H1 (cell line): ENCODE results near the gene ZBTB42. TPM values are rescaled to one million over a fixed set of nuclear protein-coding genes. Genes with fewer than 3 reads are reported as not detected.
A peak's percentile ranks its signal among the peaks of the same experiment; 100 is the strongest.

Experiments
- CTCF ChIA-PET: fragments of 300-600 bp; sonication (Branson Sonifier 250); formaldehyde crosslinking; loops from one replicate; lab custom pipeline; 2021; ENCODE audit not compliant: partially characterized antibody; lab: Charles Lee
- POLR2A ChIA-PET: fragments of 300-600 bp; sonication (Branson Sonifier 250); formaldehyde crosslinking; loops from one replicate; lab custom pipeline; 2021; ENCODE audit warnings: inconsistent platforms; ENCODE audit not compliant: partially characterized antibody; lab: Charles Lee
- DNase-seq, 2 experiments: peaks; one replicate each; pipeline versions ENCODE4 v3.0.0 to v3.0.0-alpha.2; 2010 to 2022; ENCODE audit warnings: low spot score in 2 of 2, low read depth in 1 of 2, mixed read lengths in 1 of 2
- FAIRE-seq: peaks from 2 replicates; lab custom pipeline; 2011; peaks lifted over from hg19 to GRCh38; lab: Jason Lieb, UNC
- H2AFZ ChIP-seq: 2 replicates; pipeline ENCODE4 v1.8.1; 2012; ENCODE audit warnings: low read length, inconsistent platforms
- H2AK5ac ChIP-seq: 2 replicates; pipeline ENCODE4 v1.6.1; 2013; ENCODE audit warnings: low read depth, low read length
- H2BK120ac ChIP-seq: replicated peaks from 2 replicates; pipeline ENCODE3; 2013; ENCODE audit warnings: low read depth, low read length, inconsistent platforms
- H2BK12ac ChIP-seq: 2 replicates; pipeline ENCODE4 v1.6.1; 2013; ENCODE audit warnings: low read depth, low read length
- H2BK15ac ChIP-seq: 2 replicates; pipeline ENCODE4 v1.6.1; 2013; ENCODE audit warnings: low read length
- H2BK20ac ChIP-seq: 2 replicates; pipeline ENCODE4 v1.6.1; 2013; ENCODE audit warnings: low read length
- H2BK5ac ChIP-seq: 2 replicates; pipeline ENCODE4 v1.6.1; 2013; ENCODE audit warnings: low read depth, low read length
- H3K14ac ChIP-seq: 2 replicates; pipeline ENCODE4 v1.6.1; 2013; ENCODE audit warnings: inconsistent platforms; ENCODE audit not compliant: insufficient read length
- H3K18ac ChIP-seq: 2 replicates; pipeline ENCODE4 v1.6.1; 2013; ENCODE audit warnings: low read length; ENCODE audit errors: extremely low read depth
- H3K23ac ChIP-seq: 2 replicates; pipeline ENCODE4 v1.6.1; 2013; ENCODE audit warnings: inconsistent platforms; ENCODE audit not compliant: insufficient read length
- H3K23me2 ChIP-seq: 2 replicates; pipeline ENCODE4 v1.6.1; 2013; ENCODE audit warnings: low read depth, low read length
- H3K27ac ChIP-seq: 2 replicates; pipeline ENCODE4 v1.6.1; 2011; ENCODE audit warnings: low read depth, low read length, inconsistent platforms
- H3K27me3 ChIP-seq, 4 experiments: replicated peaks in 1 of 4; 1 replicate in 1 of 4; 2 replicates in 3 of 4; pipeline versions ENCODE4 v1.6.1 to v1.8.1; 2011 to 2013; ENCODE audit warnings: low read length in 3 of 4, mild to moderate bottlenecking in 3 of 4, inconsistent platforms in 2 of 4, mixed read lengths in 2 of 4, moderate library complexity in 1 of 4; ENCODE audit not compliant: control insufficient read depth in 3 of 4, insufficient read depth in 3 of 4; ENCODE audit errors: extremely low read depth in 1 of 4
- H3K36me3 ChIP-seq, 4 experiments: 2 replicates each; pipeline versions ENCODE4 v1.6.1 to v1.8.1; 2011 to 2013; ENCODE audit warnings: mild to moderate bottlenecking in 4 of 4, low read length in 3 of 4, moderate library complexity in 2 of 4, control low read depth in 1 of 4, inconsistent platforms in 1 of 4; ENCODE audit not compliant: insufficient read depth in 4 of 4, control insufficient read depth in 2 of 4
- H3K4ac ChIP-seq: replicated peaks from 2 replicates; pipeline ENCODE3; 2013; ENCODE audit warnings: low read length, low read depth, mixed read lengths, inconsistent platforms; ENCODE audit not compliant: insufficient read length
- H3K4me1 ChIP-seq, 4 experiments: replicated peaks in 1 of 4; 1 replicate in 1 of 4; 2 replicates in 3 of 4; pipeline versions ENCODE4 v1.6.1 to v1.8.1; 2011 to 2013; ENCODE audit warnings: low read length in 3 of 4, inconsistent platforms in 2 of 4, mixed read lengths in 1 of 4; ENCODE audit not compliant: insufficient read depth in 4 of 4, control insufficient read depth in 3 of 4
- H3K4me2 ChIP-seq, 2 experiments: 2 replicates each; pipeline versions ENCODE4 v1.6.1 to v1.8.1; 2011 to 2013; ENCODE audit warnings: low read depth in 2 of 2, low read length in 2 of 2, control low read depth in 1 of 2, inconsistent platforms in 1 of 2, mild to moderate bottlenecking in 1 of 2; ENCODE audit not compliant: insufficient read depth in 1 of 2
- H3K4me3 ChIP-seq, 4 experiments: fragments of 200-600, 300-600 bp in 1 of 4; sonication (generic), shearing (Covaris generic), sonication (Bioruptor Twin) in 1 of 4; 2 replicates each; pipeline versions ENCODE4 v1.5.1 to v1.8.1; 2011 to 2016; ENCODE audit warnings: low read length in 4 of 4, low read depth in 3 of 4, control low read depth in 2 of 4, inconsistent platforms in 2 of 4, mild to moderate bottlenecking in 2 of 4, mixed read lengths in 1 of 4, moderate library complexity in 1 of 4; ENCODE audit not compliant: insufficient read depth in 2 of 4; ENCODE audit errors: extremely low read depth in 1 of 4
- H3K56ac ChIP-seq: replicated peaks from 2 replicates; pipeline ENCODE3; 2013; ENCODE audit warnings: low read depth, mild to moderate bottlenecking, mixed read lengths, low read length, inconsistent platforms; ENCODE audit not compliant: insufficient read length
- H3K79me1 ChIP-seq: 2 replicates; pipeline ENCODE4 v1.6.1; 2013; ENCODE audit warnings: low read depth, low read length, control low read depth
- H3K79me2 ChIP-seq, 2 experiments: 2 replicates each; pipeline versions ENCODE4 v1.6.1 to v1.8.1; 2012 to 2013; ENCODE audit warnings: low read length in 2 of 2, mild to moderate bottlenecking in 2 of 2, inconsistent platforms in 1 of 2; ENCODE audit not compliant: insufficient read depth in 2 of 2, control insufficient read depth in 1 of 2
- H3K9ac ChIP-seq, 4 experiments: replicated peaks in 1 of 4; 1 replicate in 1 of 4; 2 replicates in 3 of 4; pipeline versions ENCODE4 v1.6.1 to v1.8.1; 2011 to 2013; ENCODE audit warnings: low read depth in 3 of 4, low read length in 3 of 4, control low read depth in 2 of 4, mild to moderate bottlenecking in 2 of 4, moderate library complexity in 2 of 4, inconsistent platforms in 1 of 4; ENCODE audit errors: extremely low read depth in 1 of 4
- H3K9me3 ChIP-seq, 2 experiments: 2 replicates each; pipeline versions ENCODE4 v1.6.1 to v1.8.1; 2012 to 2013; ENCODE audit warnings: mild to moderate bottlenecking in 2 of 2, moderate library complexity in 2 of 2, control low read depth in 1 of 2, inconsistent platforms in 1 of 2, low read depth in 1 of 2, low read length in 1 of 2, mixed read lengths in 1 of 2; ENCODE audit not compliant: insufficient read depth in 2 of 2
- H4K20me1 ChIP-seq, 2 experiments: replicated peaks in 1 of 2; 2 replicates each; pipeline versions ENCODE3 to v1.8.1; 2011 to 2013; ENCODE audit warnings: inconsistent platforms in 2 of 2, low read length in 2 of 2, mild to moderate bottlenecking in 1 of 2; ENCODE audit not compliant: insufficient read depth in 2 of 2, control insufficient read depth in 1 of 2
- H4K5ac ChIP-seq: 2 replicates; pipeline ENCODE4 v1.6.1; 2013; ENCODE audit warnings: low read length, low read depth, mixed read lengths, inconsistent platforms; ENCODE audit not compliant: insufficient read length
- H4K8ac ChIP-seq: 2 replicates; pipeline ENCODE4 v1.8.0; 2013; ENCODE audit warnings: mild to moderate bottlenecking, moderate library complexity, low read length, inconsistent platforms; ENCODE audit not compliant: insufficient read depth; ENCODE audit errors: extremely low read depth
- H4K91ac ChIP-seq: replicated peaks from 2 replicates; pipeline ENCODE3; 2013; ENCODE audit warnings: low read length, mixed read lengths, inconsistent platforms; ENCODE audit not compliant: insufficient read length
- CHD2 ChIP-seq: IDR thresholded peaks from 2 replicates; pipeline ENCODE4 v1.6.1; 2012; ENCODE audit warnings: low read length, improper control_type of control experiment
- CTBP2 ChIP-seq: IDR thresholded peaks from 2 replicates; pipeline ENCODE4 v1.7.0; 2011; ENCODE audit warnings: borderline replicate concordance, mild to moderate bottlenecking, moderate library complexity, mixed read lengths, low read length; ENCODE audit not compliant: insufficient read depth, insufficient read length
- EP300 ChIP-seq, 2 experiments: IDR thresholded peaks; 1 replicate in 1 of 2; 2 replicates in 1 of 2; pipeline ENCODE4 v1.6.1; 2011 to 2012; ENCODE audit warnings: low read depth in 2 of 2, low read length in 2 of 2, mild to moderate bottlenecking in 2 of 2, borderline replicate concordance in 1 of 2, inconsistent platforms in 1 of 2, moderate library complexity in 1 of 2
- HDAC2 ChIP-seq, 2 experiments: fragments of 300-600 bp in 1 of 2; sonication (generic) in 1 of 2; IDR thresholded peaks; 2 replicates each; pipeline ENCODE4 v1.6.1; 2011 to 2012; ENCODE audit warnings: low read depth in 2 of 2, low read length in 2 of 2, mild to moderate bottlenecking in 2 of 2, moderate library complexity in 2 of 2, borderline replicate concordance in 1 of 2, inconsistent platforms in 1 of 2
- MAFK ChIP-seq: IDR thresholded peaks from 2 replicates; pipeline ENCODE4 v1.6.1; 2012; ENCODE audit warnings: low read depth, mild to moderate bottlenecking, improper control_type of control experiment, low read length
- NANOG ChIP-seq: IDR thresholded peaks from 2 replicates; pipeline ENCODE4 v1.6.1; 2011; ENCODE audit warnings: low read length, low read depth, mild to moderate bottlenecking, inconsistent platforms; ENCODE audit not compliant: insufficient read depth, poor library complexity, severe bottlenecking
- PHF8 ChIP-seq: fragments of 200-600 bp; sonication (generic); conservative IDR thresholded peaks from 2 replicates; pipeline ENCODE4 v1.7.1; 2012; ENCODE audit warnings: low read depth, mild to moderate bottlenecking, inconsistent platforms, low read length, moderate library complexity
- RNF2 ChIP-seq: fragments of 200-900, 300-1000 bp; sonication (generic); IDR thresholded peaks from 2 replicates; pipeline ENCODE4 v1.7.1; 2016; ENCODE audit warnings: borderline replicate concordance, low read depth, mild to moderate bottlenecking, antibody characterized with exemption, low read length; ENCODE audit not compliant: poor library complexity, severe bottlenecking; ENCODE audit errors: missing control alignments
- SIRT6 ChIP-seq: IDR thresholded peaks from one replicate; pipeline ENCODE4 v1.7.1; 2012; ENCODE audit warnings: low read length, inconsistent platforms
- SUZ12 ChIP-seq: fragments of 200-600 bp; sonication (generic); IDR thresholded peaks from 2 replicates; pipeline ENCODE4 v1.6.1; 2012; ENCODE audit warnings: mild to moderate bottlenecking, inconsistent platforms, low read length, moderate library complexity, mixed read lengths
- YY1 ChIP-seq: IDR thresholded peaks from 2 replicates; pipeline ENCODE4 v1.6.1; 2011; ENCODE audit warnings: low read depth, mild to moderate bottlenecking, low read length
- WGBS, 2 experiments: shearing (Covaris generic) in 1 of 2; methylation state at CpG; one replicate each; pipeline versions ENCODE4 v1.1.6 to v1.1.7; 2013 to 2015; ENCODE audit warnings: low lambda C conversion rate in 2 of 2, mixed read lengths in 2 of 2, inconsistent platforms in 1 of 2, low coverage in 1 of 2, missing lambda C conversion rate in 1 of 2; ENCODE audit not compliant: insufficient replicate concordance in 2 of 2, insufficient coverage in 1 of 2, insufficient read length in 1 of 2; ENCODE audit errors: extremely low coverage in 1 of 2, missing lambda C conversion rate in 1 of 2; 5-methylcytosine and 5-hydroxymethylcytosine counted together
- polyA plus RNA-seq, 7 experiments: library from polyadenylated mRNA; depleted of rRNA in 3 of 7; stranded (reverse) in 5 of 7; unstranded in 2 of 7; fragments of >200 nt in 5 of 7; fragments of 200-250 nt in 2 of 7; gene quantifications; 1 replicate in 5 of 7; 2 replicates in 1 of 7; 4 replicates in 1 of 7; pipeline versions ENCODE4 v1.2.1 to v1.2.3, GENCODE V29; 2011 to 2013; ENCODE audit warnings: missing spikeins in 2 of 7, mixed read lengths in 2 of 7
- total RNA-seq: library from RNA; stranded (reverse); fragmentation: NEBNext Ultra II Directional; extraction: Animal tissue kit (Norgen Biotek cat#: 25700); gene quantifications from 2 replicates; pipeline ENCODE4 v1.2.1, GENCODE V29; 2021

The ZBTB42 gene
- total and polyA plus RNA-seq, 2 of the 8 experiments (the other 6 are each of a cell fraction or from before 2014, with no cell fraction given): 2.8 to 3.1 TPM

DNA sequence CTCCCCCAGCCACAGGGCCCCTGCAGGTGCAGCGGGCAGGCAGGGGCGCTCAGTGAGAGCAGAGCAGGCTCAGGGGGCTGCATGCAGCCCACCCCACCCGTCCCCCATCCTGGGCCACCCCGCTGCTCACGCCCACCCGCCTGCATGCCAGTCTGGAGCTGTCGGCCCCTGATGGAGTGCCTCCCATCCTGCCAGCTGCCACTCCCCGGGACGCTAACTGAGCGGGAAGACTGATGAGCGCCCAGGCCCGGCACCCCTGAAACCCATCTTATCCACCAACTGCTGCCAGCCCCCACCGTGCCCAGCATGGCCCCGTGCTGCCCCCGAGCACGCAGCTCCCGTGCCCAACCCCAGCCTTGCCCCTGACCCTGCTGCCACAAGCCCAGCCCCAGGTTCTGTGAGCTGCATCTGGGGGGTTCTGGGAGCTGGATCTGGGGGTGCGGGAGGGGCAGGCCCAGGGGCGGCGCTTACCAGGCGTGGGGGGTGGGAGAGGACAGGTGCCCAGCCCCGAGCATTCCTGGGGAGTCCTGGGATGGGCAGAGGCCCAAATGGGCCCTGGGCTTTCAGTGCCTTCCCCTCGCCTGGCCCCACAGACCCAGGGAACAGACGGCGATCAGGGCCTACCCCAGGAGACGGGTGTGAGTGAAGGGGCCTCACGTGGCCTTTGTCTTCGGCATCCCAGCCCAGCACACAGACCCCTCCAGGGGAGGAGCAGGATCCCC is 18.7 kb upstream of the ZBTB42 start:
- H4K5ac ChIP-seq: no peak overlapping the region
- H3K4me2 ChIP-seq: no peak overlapping the region
- H2BK120ac ChIP-seq: no peak overlapping the region
- H3K56ac ChIP-seq: no peak overlapping the region
- 0 out of 2 replicates have a peak overlapping the region, but pooled peaks have one; percentile 35 for H4K8ac ChIP-seq
- peaks cover 12 to 13% of the 10 kb centered on the region in 2 experiments for H4K20me1 ChIP-seq
- H3K4ac ChIP-seq: no peak overlapping the region
- POLR2A ChIA-PET: interaction anchor here (1.6 kb wide), 1 partner anchor 12 kb away, joined by 3 read pairs; no protein-coding TSS in a partner anchor
- H2BK15ac ChIP-seq: no peak overlapping the region
- no peaks in the 10 kb centered on the region for H3K23me2 ChIP-seq
- no peak overlapping the region for H2AFZ ChIP-seq
- H2BK5ac ChIP-seq: no peak overlapping the region
- no peak overlapping the region for H3K9ac ChIP-seq
- no peaks in the 10 kb centered on the region for H3K27me3 ChIP-seq
- no peak overlapping the region for H3K18ac ChIP-seq
- no peak overlapping the region for H2BK20ac ChIP-seq
- CTCF ChIA-PET: interaction anchor here (1.0 to 4.9 kb wide), 4 partner anchors 8 to 113 kb away, joined by 4 to 35 read pairs (median 18); no protein-coding TSS in a partner anchor
- TF ChIP-seq SIRT6: no peak
- TF ChIP-seq YY1: no peak
- TF ChIP-seq NANOG: no peak
- no peak for TF ChIP-seq RNF2
- TF ChIP-seq SUZ12: no peak
- TF ChIP-seq PHF8: no peak
- TF ChIP-seq CTBP2: no peak
- no peak for TF ChIP-seq CHD2
- no peak for TF ChIP-seq MAFK
- no peak for TF ChIP-seq EP300 (IDR thresholded peaks at IDR 0.05; ENCODE audit: borderline replicate concordance in 1 of 2, low read depth in 2 of 2, low read length in 2 of 2)
- no peak for TF ChIP-seq HDAC2 (IDR thresholded peaks at IDR 0.05; ENCODE audit: borderline replicate concordance in 1 of 2, low read depth in 2 of 2, low read length in 2 of 2)
- DNase-seq (no peak), FAIRE-seq (no peak)
- no peaks in the 10 kb centered on the region for H3K9me3 ChIP-seq
- H3K27ac ChIP-seq: no peak overlapping the region
- no peaks in the 10 kb centered on the region for H3K79me2 ChIP-seq
- no peaks in the 10 kb centered on the region; the same call in 1 of the 2 replicates for H3K79me1 ChIP-seq
- H4K91ac ChIP-seq: no peak overlapping the region
- no peaks in the 10 kb centered on the region for H3K36me3 ChIP-seq
- H2BK12ac ChIP-seq: no peak overlapping the region
- 91% methylated on average over 18 of the region's 28 CpGs; no CpG with 5 or more reads in 1 of the 2 experiments for WGBS, 2 experiments
- no peaks in the 10 kb centered on the region for H3K4me1 ChIP-seq
- no peak overlapping the region for H2AK5ac ChIP-seq
- H3K23ac ChIP-seq: no peak overlapping the region
- H3K14ac ChIP-seq: no peak overlapping the region
- no peak overlapping the region for H3K4me3 ChIP-seq
